AG20443 (cell line): ENCODE results near the gene GPR142.

Experiments
- DNase-seq: peaks from one replicate; pipeline ENCODE4 v3.0.0; 2012; ENCODE audit warnings: low spot score, mixed read lengths

GPR142 gene

DNA sequence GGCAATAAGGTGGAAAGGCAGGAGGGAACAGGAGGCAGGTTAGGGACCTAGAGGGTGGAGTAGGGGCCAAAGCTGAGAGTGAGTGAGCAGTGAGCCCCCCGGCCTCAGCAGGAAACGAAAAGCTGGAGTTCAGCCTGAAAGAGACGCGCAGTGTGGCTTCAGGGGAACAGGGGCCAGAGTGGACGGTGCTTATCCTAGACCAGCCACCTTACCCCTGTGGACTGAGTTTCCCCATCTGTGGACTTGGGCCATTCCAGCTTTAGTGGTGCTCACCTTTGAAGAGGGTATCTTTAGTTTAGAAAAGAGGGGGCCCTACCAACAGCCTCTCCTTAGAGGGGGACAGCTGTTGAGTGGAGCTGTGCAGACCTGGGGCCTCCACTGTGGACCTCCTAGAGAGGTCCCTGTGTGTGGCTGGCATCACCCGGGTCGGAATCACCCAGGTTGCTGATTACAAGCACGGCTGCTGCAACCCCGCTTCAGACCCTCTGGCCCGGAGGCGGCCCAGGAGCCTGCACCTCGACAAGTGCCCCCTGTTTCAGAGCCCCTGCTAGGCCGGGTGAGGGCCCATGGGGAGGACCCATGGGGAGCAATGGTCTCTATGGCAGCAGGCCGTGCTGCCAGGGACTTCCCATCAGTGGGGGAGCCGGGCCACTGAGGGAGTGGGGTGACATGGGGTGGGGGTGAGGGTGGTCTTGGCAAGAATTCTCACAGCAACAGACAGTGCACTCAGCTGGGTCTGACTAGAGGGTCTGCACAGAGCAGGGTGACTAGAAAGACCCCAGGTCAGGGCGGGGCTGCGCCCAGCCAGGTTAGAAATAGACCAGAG, 2.6 kb downstream of the GPR142 start:
- DNase-seq = no peak

DNA sequence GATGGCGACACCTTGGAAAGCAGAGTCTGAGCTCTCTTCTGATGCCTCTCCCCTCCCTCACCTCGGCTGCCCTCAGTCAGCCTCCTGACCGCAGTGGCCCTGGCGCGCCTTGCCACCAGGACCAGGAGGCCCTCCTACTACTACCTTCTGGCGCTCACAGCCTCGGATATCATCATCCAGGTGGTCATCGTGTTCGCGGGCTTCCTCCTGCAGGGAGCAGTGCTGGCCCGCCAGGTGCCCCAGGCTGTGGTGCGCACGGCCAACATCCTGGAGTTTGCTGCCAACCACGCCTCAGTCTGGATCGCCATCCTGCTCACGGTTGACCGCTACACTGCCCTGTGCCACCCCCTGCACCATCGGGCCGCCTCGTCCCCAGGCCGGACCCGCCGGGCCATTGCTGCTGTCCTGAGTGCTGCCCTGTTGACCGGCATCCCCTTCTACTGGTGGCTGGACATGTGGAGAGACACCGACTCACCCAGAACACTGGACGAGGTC, 4.4 kb downstream of the GPR142 start:
- DNase-seq = no peak

DNA sequence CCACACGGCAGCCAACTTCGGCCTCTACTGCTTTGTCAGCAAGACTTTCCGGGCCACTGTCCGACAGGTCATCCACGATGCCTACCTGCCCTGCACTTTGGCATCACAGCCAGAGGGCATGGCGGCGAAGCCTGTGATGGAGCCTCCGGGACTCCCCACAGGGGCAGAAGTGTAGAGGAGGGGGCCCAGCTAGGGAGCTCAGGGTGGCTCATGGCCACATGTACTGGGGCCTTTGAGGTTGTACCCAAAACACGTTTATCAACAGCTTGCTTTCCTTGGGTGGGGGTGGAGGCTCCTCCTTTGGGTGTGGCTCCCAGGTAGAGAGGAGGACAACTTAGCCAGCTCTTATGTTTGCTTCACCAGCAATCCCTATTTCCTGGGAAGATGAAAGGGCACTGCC, 5.1 kb downstream of the GPR142 start:
- DNase-seq = no peak

DNA sequence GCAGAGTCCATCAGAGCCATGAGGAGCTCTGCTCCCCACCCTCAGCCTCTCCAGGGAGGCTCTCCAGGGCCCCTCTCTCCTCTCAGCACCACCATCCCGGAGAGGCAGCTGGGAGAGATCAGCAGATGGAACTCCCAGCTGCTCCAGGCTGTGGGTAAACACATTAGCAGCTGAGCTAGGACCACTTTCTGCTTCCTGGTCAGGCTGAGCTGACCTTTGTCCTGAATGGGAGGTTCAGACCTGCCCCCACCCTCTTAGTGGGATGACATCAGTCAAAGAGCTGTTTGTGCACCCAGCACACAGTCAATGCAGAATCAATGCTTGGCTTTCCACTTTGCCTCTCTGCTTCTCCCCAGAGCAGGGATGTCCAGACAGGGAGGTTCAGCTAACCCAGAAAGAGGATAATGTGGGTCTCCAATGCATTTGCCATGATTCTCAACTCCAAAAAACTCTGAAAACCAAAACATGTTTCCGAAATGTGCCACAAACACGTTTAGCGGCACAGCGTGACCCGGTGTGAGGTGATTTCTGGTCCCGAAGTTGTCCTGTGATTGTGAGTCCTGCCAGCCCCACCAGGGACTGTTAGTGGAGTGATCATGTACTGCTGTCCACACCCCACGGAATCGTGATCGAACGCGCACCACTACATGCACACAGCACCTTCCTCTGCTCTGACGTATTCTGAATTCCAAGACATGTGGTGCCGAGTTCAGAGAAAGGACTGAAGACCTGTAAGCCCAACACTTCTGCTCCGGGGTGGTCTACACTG, 6.7 kb downstream of the GPR142 start:
- DNase-seq = no peak

DNA sequence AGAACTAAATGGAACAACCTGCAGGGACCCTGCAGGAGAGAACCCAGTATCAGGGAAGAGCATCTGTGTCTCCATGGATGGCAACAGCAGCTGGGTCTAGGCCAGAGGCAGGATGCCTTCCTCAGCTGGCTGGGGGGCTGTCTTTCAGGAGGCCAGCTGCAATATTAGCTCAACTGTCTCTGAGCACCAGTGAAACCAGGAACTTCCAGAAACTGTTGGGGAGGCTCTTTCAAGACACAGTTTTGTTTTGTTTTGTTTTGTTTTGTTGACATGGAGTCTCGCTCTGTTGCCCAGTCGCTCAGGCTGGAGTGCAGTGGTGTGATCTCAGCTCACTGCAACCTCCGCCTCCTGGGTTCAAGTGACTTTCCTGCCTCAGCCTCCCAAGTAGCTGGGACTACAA, 7.6 kb downstream of the GPR142 start:
- DNase-seq = no peak

DNA sequence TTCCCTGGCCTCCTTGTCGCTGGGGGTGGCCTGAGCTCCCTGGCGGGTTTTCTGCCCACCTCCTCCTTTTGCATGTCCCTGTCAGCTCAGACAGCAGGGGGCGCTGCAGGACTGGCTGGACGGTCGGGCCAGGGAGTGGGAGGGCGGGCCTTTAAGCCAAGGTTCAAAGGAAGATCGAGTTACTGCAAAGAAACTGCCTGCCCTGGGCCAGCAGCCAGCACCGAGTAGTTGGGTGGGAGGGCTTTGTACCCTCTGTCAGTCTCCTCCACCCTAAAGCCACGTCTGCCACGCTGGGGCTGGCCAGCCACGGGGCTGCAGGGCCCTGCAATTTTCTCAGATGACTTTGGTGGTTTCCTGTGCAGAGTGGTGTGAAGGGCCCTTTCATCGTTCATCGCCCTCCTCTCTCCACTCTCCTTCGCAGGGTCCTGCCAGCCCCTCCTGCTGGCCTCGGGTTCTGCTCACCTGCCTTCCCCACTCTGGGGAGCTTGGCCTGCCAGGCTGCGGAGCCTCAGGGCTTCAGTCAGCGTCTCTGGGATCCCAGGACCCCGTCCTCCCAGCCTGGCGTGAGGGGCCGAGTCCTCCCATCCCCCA, 12.3 kb downstream of the GPR142 start:
- DNase-seq = peak; percentile 92

DNA sequence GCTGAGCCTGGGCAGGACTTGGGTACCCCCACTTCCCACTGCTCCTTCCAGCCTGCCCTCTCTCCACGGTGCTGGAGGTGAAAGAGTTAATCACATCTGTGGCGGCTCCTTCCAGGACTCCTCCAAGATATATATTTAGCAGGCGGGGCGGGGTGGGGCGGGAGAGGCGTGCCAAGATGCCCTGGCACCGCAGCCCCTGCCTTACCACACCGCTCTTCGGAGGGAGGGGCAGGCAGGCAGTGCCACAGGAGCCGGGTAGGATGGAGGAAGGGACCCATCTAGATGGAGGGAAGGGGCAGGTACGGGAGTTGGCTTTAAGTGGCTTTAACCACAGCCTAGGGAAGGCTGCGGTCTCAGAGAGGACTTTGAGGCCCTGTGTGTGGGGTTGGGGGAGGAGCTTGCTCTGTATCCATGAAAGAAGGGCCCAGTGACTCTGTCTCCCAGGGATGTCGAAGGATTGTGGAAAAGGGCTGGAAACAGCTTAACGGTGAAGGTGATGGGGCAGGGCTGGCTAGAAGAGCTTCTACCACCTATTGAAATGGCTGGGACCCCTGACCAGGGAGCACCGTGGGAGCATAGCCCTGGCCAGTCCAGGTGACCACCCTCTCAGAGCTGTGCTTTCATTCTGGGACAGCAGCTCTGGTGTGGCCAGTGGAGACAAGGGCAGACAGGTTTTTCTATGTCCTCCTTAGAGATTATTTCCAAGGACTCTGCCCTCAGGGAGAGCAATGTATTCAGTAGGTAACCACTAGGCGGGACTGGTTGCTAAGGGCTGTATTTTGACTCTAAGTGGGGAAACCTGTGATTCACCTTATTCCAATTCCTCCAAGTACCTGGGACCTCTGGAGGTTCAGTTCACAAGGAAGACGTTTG, 13.0 kb downstream of the GPR142 start:
- no peak for DNase-seq

DNA sequence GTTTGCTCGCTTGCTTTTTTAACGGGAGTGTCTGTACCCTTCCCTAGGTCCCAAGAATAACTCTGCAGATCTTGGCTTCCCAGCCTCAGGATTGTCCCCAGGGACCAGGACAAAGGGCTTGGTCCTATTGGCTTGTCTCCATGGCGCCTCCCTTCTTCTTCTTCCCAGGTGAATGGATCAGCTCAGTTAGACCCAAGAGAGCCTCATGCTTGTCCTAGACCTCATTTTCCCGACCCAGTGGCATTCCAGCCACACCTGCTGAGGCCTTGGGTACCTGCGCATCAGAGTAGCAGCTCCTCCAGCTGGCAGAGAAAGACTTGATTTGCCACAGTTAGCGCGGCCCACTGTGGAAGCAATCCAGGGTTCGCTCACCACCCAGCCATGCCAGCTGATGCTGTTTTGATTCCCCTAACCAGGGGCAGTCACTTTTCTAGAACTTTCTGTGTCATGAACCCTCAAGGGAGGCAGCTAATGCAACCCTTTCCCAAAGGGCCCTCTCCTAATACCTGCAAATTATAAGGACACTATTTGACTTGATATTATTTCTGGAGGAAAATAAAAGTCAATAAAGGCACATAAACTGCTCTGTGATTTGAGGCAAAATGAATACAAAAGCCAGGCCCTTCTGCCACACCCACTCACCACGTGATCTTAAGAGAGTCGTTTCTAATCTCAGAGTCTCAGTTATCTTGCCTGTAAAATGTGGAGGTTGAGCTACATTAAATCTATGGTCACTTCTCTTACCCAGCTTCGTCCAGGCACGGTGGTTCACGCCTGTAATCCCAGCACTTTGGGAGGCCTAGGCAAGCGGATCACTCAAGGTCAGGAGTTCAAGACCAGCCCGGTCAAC, 13.9 kb downstream of the GPR142 start:
- no peak for DNase-seq

DNA sequence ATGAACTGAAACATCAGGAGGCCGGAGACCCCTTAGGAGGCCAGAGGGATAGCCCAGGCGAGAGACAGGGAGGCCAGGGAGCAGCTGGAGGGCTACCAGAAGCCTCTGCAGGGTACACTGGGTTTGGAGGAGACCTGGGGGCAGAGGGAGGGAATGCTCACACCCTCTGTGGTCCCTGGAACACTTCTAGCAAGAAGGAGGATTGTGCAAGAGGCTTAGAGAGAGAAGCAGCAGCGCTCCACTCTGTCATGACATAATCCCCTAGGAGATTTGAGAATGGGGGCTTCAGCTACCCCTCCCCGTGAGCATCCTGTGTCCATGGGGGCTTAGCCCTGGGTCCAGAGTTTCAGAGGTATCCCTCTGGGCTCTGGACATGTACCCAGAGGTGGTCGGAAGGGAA, 15.8 kb downstream of the GPR142 start:
- DNase-seq = no peak

DNA sequence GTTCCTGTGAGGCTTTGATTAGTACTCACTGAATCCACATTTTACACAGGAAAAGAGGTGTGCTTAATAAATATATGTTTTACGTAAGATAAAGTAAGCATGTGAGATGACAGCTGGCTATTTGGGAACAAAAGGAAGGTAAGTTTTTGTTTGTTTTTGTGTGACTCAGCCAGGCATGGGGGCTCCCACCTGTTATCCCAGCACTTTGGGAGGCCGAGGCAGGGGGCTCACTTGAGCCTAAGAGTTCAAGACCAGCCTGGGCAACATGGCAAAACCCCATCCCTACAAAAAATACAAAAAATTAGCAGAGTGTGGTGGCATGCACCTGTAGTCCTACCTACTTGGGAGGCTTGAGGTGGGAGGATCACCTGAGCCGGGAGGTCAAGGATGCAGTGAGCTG, 17.9 kb downstream of the GPR142 start:
- DNase-seq = no peak

DNA sequence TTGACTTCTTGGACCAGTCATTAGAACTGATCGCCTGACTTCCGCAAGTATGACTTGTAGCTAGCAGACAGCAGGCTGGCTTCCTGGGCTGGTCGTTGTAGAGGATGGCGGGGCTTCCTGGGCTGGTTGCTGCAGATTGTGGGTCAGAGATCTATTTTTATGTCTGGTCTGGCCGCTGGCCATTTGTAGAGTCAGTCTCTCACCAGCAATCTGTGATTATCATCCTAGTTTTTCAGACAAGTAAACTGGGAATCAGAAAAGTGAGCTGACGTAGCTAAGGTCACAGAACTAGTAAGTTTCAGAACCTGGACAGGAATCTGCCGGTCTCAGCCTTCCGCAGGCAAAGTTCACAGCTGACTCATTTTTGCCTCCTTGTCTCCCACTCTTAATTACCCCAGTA, 19.1 kb downstream of the GPR142 start:
- no peak for DNase-seq

DNA sequence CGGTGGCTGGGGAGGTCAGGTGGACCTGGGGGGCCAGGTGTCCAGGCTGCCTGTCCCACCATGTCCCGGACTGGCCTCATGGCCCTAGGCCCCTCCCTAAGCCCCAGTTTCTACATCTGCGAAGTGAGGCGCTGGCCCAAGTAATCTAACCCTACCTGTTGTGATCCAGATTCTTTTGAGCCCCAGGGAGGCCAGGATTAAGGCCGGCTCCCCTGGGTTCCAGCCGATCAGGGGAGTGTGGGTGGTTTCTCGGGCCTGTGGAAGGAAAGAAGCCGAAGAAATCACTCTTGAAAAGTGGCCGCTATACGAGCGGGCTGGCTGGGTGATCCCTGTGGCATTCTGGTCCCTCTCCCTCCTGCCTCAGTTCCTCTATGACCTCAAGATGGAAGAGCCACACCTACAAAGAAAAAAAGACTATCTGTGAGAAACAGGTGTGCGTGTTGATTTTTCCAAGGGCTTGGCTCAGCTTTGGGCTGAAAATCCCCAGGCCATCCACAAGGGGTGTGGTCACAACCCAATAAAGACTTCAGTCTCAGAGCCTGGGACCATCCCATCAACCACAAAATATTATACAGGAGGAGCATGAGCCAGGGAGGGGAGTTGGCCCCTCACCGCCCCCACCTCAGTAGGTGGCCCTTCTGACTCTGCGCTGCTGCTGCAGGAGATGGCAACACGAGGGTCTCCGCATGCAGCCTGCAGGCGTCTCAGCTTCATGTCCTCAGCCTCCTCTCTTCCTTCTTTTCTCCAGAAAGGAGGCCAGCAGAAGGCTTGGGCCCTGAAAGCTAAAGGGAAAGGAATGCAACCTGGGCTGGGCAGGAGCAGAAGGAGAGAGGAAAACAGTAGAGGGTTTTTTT, 20.3 kb downstream of the GPR142 start:
- DNase-seq = no peak

DNA sequence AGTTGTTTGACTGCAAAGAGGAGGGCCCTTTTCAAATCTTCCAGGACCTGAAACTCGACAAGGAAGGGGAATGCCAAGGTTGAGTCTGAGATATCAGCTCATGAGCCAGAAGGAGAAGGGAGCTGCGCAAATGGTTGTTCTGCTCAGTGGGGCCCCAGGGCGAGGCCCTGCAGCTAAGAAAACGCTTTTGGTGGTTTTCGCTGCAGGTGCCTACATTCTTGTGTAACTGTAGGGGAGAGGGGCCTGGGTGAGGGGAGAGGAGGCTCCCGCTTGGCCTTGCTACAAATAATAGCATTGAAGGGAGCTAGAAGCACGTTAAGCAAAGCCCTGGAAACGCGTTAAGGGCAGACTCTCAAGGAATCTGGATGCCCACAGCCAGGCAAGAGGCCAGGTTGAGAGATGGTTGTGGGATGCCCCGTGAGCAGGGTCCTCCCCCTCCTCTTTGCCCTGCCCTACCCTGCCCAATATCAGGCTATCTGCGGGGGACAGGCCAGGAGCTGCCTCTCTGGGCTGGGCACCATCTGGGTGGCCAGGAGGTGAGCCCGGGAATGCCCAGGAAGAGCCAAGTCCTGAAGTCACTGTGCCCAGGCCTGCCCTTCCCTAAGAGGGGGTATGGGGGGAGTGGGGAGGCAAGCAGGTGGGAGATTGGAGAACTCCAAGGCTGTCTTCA, 21.9 kb downstream of the GPR142 start:
- no peak for DNase-seq

DNA sequence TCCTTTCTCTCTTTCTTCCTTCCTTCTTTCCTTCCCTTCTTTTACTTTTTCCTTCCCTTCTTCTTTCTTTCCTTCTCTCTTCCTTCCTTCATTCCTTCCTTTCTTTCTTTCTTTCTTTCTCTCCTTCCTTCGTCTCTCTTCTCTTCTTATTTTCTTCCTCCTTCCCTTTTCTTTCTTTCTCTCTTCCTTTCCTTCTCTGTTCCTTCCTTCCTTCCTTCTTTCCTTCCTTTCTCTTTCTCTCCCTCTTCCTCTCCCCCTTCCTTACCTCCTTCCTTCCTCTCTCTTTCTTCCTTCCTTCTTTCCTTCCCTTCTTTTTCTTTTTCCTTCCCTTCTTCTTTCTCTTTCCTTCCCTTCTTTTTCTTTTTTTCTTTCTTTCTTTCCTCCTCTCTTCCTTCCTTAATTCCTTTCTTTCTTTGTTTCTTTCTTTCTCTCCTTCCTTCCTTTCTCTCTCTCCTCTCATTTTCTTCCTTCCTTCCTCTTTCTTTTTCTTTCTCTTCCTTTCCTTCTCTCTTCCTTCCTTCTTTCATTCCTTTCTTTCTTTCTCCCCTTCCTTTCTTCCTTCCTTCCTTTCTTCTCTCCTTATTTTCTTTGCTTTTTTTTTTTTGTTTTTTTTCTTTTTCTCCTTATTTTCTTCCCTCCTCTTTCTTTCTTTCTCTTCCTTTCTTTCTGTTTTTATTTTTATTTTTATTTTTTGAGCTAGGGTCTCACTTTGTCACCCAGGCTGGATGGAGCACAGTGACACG, 22.8 kb downstream of the GPR142 start:
- no peak for DNase-seq

DNA sequence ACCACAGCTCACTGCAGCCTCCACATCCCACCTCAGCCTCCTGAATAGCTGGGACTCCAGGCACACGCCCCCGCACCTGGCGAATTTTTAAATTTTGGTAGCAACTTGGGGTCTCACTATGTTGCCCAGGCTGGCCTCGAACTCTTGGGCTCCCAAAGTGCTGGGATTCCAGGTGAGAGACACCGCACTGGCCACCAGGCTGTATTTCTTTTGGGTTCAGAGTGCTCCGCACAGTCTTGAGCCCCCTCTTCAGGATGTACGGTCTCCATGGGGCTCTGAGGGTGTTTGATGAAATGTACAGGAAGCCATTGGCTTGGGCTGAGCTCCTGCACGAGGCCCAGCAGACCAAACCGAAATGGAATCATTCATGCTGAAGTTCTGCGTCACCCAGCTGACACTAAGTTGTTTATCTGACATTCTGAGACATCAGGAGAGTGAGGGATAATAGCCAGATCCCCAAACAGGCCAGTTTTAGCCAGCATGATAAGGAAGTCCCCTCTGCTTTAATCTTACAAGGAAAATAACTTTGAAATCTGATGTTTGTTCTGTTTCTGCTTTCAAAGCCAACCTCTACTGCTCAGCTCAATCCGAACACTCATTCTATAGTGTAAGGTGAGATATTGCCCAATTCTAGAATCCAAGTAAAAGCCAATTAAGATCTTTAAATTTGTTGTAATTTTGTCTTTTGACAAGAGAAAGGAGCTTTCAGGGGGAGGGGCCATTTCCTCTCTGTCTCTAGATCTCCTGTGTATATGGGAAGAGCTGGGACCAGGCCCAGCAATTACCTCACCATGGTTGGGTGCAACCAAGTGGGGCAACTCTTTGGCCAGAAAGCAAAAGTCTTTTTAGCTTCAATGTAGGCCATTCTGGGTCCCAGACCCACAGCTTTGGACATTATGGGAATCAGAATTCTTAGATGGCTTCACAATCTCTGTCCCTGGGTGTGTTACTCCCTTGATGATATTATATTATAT, 23.7 kb downstream of the GPR142 start:
- no peak for DNase-seq

DNA sequence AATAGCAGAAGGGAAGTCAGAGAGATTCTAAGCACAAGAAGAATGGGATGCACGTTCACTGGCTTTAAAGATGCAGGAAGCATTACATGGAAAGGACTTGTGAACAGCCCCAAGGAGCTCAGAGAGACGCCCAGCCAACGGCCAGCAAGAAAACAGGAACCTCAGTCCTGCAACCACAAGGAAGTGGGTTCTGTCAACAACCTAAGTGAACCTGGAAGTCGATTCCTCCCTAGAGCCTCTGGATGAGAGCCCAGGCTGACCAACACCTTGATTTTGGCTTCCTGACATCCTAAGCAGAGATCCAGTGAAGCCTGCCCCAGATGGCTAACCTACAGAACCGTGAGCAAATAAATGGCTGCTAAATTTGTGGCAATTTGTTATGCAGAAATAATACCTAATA, 24.5 kb downstream of the GPR142 start:
- no peak for DNase-seq

DNA sequence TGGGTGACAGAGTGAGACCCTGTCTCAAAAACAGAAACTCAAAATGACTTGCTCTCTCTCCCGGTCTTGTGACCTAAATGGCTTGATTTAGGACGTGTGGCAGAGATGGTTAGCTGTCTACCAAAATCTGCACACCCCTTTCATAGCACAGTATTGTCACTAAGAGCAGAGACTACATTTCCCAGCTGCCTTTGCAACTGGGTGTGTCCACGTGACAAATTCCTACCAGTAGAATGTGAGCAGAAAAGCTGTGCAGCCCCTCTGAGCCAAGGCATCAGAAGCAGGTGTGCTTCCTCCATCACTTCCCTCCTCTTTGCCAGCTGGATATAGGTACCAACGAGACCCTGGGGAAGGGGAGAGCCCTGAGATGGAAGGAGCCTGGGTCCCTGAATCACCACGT, 25.5 kb downstream of the GPR142 start:
- no peak for DNase-seq
